H9 (cell line): ENCODE results near the gene KREMEN2. TPM values are rescaled to one million over a fixed set of nuclear protein-coding genes. Genes with fewer than 3 reads are reported as not detected.

ENCODE experiments used
- DNase-seq: peaks from one replicate; pipeline ENCODE4 v3.0.0-alpha.2; 2017
- H2AFZ ChIP-seq: one replicate; pipeline ENCODE4 v1.6.1; 2013; ENCODE audit warnings: mild to moderate bottlenecking, low read length, control low read depth, moderate library complexity
- H2AK5ac ChIP-seq: 2 replicates; pipeline ENCODE4 v1.6.1; 2013; ENCODE audit warnings: low read length, control low read depth, mixed read lengths; ENCODE audit not compliant: insufficient read length
- H2BK120ac ChIP-seq: one replicate; pipeline ENCODE4 v1.6.1; 2013; ENCODE audit warnings: low read depth, mild to moderate bottlenecking, low read length, control low read depth, inconsistent platforms; ENCODE audit not compliant: poor library complexity, severe bottlenecking
- H2BK12ac ChIP-seq: 2 replicates; pipeline ENCODE4 v1.6.1; 2013; ENCODE audit warnings: low read length, control low read depth, mixed read lengths, low read depth; ENCODE audit not compliant: insufficient read length
- H2BK15ac ChIP-seq: 2 replicates; pipeline ENCODE4 v1.6.1; 2013; ENCODE audit warnings: low read depth, low read length, control low read depth
- H2BK20ac ChIP-seq: one replicate; pipeline ENCODE4 v1.6.1; 2013; ENCODE audit warnings: low read depth, mild to moderate bottlenecking, low read length, control low read depth, inconsistent platforms; ENCODE audit not compliant: poor library complexity, severe bottlenecking
- H2BK5ac ChIP-seq: 2 replicates; pipeline ENCODE4 v1.6.1; 2013; ENCODE audit warnings: low read length, control low read depth, mixed read lengths; ENCODE audit not compliant: insufficient read length
- H3K14ac ChIP-seq: 2 replicates; pipeline ENCODE4 v1.6.1; 2013; ENCODE audit warnings: low read length, control low read depth; ENCODE audit not compliant: insufficient read depth
- H3K18ac ChIP-seq: 2 replicates; pipeline ENCODE4 v1.6.1; 2013; ENCODE audit warnings: low read depth, mild to moderate bottlenecking, mixed read lengths, low read length, control low read depth; ENCODE audit not compliant: insufficient read length
- H3K23ac ChIP-seq: 2 replicates; pipeline ENCODE4 v1.6.1; 2013; ENCODE audit warnings: low read length, control low read depth, mixed read lengths, low read depth; ENCODE audit not compliant: insufficient read length
- H3K23me2 ChIP-seq: 2 replicates; pipeline ENCODE4 v1.6.1; 2013; ENCODE audit warnings: low read depth, mild to moderate bottlenecking, mixed read lengths, low read length, control low read depth; ENCODE audit not compliant: insufficient read length, poor library complexity, severe bottlenecking
- H3K27ac ChIP-seq: 2 replicates; pipeline ENCODE4 v1.5.1; 2013; ENCODE audit warnings: low read length, control low read depth, mixed read lengths, low read depth; ENCODE audit not compliant: insufficient read length
- H3K27me3 ChIP-seq: 2 replicates; pipeline ENCODE4 v1.6.1; 2013; ENCODE audit warnings: low read length, control low read depth, inconsistent platforms; ENCODE audit not compliant: insufficient read depth
- H3K4ac ChIP-seq: 2 replicates; pipeline ENCODE4 v1.6.1; 2013; ENCODE audit warnings: low read depth, mild to moderate bottlenecking, control low read depth, inconsistent platforms, low read length, moderate library complexity
- H3K4me1 ChIP-seq: 2 replicates; pipeline ENCODE4 v1.6.1; 2013; ENCODE audit warnings: low read length, control low read depth, inconsistent platforms; ENCODE audit not compliant: insufficient read depth
- H3K4me2 ChIP-seq: 2 replicates; pipeline ENCODE4 v1.6.1; 2013; ENCODE audit warnings: low read length, control low read depth, mixed read lengths; ENCODE audit not compliant: insufficient read length, insufficient read depth
- H3K56ac ChIP-seq: 2 replicates; pipeline ENCODE4 v1.6.1; 2013; ENCODE audit warnings: low read depth, mild to moderate bottlenecking, mixed read lengths, low read length, control low read depth; ENCODE audit not compliant: insufficient read length
- H3K79me1 ChIP-seq: 2 replicates; pipeline ENCODE4 v1.6.1; 2013; ENCODE audit warnings: low read depth, mild to moderate bottlenecking, moderate library complexity, low read length, control low read depth, inconsistent platforms; ENCODE audit not compliant: insufficient read depth, poor library complexity, severe bottlenecking
- H3K79me2 ChIP-seq: 2 replicates; pipeline ENCODE4 v1.6.1; 2013; ENCODE audit warnings: low read length, control low read depth, inconsistent platforms; ENCODE audit not compliant: insufficient read depth
- H3K9ac ChIP-seq: 2 replicates; pipeline ENCODE4 v1.6.1; 2013; ENCODE audit warnings: low read length, control low read depth, mixed read lengths; ENCODE audit not compliant: insufficient read length; ENCODE audit errors: extremely low read depth
- H3K9me3 ChIP-seq: one replicate; pipeline ENCODE4 v1.6.1; 2013; ENCODE audit warnings: low read depth, low read length, inconsistent platforms; ENCODE audit not compliant: control insufficient read depth
- H3T11ph ChIP-seq: one replicate; pipeline ENCODE4 v1.6.1; 2013; ENCODE audit warnings: mild to moderate bottlenecking, low read length, control low read depth, inconsistent platforms
- H4K20me1 ChIP-seq: one replicate; pipeline ENCODE4 v1.6.1; 2013; ENCODE audit not compliant: control insufficient read depth, insufficient read length, insufficient read depth
- H4K5ac ChIP-seq: 2 replicates; pipeline ENCODE4 v1.6.1; 2013; ENCODE audit warnings: low read depth, mild to moderate bottlenecking, mixed read lengths, low read length, control low read depth; ENCODE audit not compliant: insufficient read length
- H4K8ac ChIP-seq: replicated peaks from 2 replicates; pipeline ENCODE4 v1.6.1; 2013; ENCODE audit warnings: low read length, control low read depth, mixed read lengths, low read depth; ENCODE audit not compliant: insufficient read length
- H4K91ac ChIP-seq: 2 replicates; pipeline ENCODE4 v1.6.1; 2013; ENCODE audit warnings: low read depth, mild to moderate bottlenecking, moderate library complexity, mixed read lengths, low read length, control low read depth; ENCODE audit not compliant: insufficient read length
- H3K27ac Mint-ChIP-seq, 3 experiments: 2 replicates in 2 of 3; 3 replicates in 1 of 3; pipeline ENCODE4 v1.8.0; 2020 to 2021; ENCODE audit warnings: mixed read lengths in 3 of 3, mild to moderate bottlenecking in 1 of 3, moderate library complexity in 1 of 3
- H3K27me3 Mint-ChIP-seq: 2 replicates; pipeline ENCODE4 v1.8.0; 2021; ENCODE audit warnings: low read depth, mild to moderate bottlenecking, moderate library complexity, mixed read lengths
- H3K36me3 Mint-ChIP-seq, 3 experiments: 2 replicates in 2 of 3; 3 replicates in 1 of 3; pipeline ENCODE4 v1.8.0; 2020 to 2021; ENCODE audit warnings: low read depth in 3 of 3, mixed read lengths in 3 of 3; ENCODE audit not compliant: insufficient read depth in 1 of 3
- H3K4me1 Mint-ChIP-seq, 2 experiments: 2 replicates each; pipeline ENCODE4 v1.8.0; 2020; ENCODE audit warnings: mixed read lengths in 2 of 2
- H3K4me3 Mint-ChIP-seq, 2 experiments: 2 replicates in 1 of 2; 3 replicates in 1 of 2; pipeline ENCODE4 v1.8.0; 2020 to 2021; ENCODE audit warnings: mild to moderate bottlenecking in 2 of 2, mixed read lengths in 2 of 2, moderate library complexity in 1 of 2
- H3K9me3 Mint-ChIP-seq, 2 experiments: 2 replicates in 1 of 2; 3 replicates in 1 of 2; pipeline ENCODE4 v1.8.0; 2020; ENCODE audit warnings: mild to moderate bottlenecking in 2 of 2, mixed read lengths in 2 of 2, moderate library complexity in 1 of 2
- CTCF ChIP-seq: fragments of 200-600 bp; sonication (generic); conservative IDR thresholded peaks from 3 replicates; pipeline ENCODE4 v1.8.0; 2021; ENCODE audit warnings: antibody characterized with exemption, mild to moderate bottlenecking
- WGBS: extraction: QIAGEN DNeasy Blood & Tissue Kit; methylation state at CpG from one replicate; pipeline ENCODE4 v1.1.7; 2013; ENCODE audit warnings: missing lambda C conversion rate, low lambda C conversion rate, mixed read lengths; ENCODE audit not compliant: insufficient read length; ENCODE audit errors: extremely low coverage; 5-methylcytosine and 5-hydroxymethylcytosine counted together
- total RNA-seq: library from RNA; stranded (reverse); gene quantifications from 2 replicates; pipeline ENCODE4 v1.2.1, GENCODE V29; 2021

KREMEN2 gene
- total RNA-seq, 1 experiment from 2014 or later, result 12.8 TPM

GRCh38 chr16:2967211-2967631, 3.1 kb downstream of the KREMEN2 start:
- Histone ChIP-seq H4K91ac (no peak overlapping the region), H3K9ac (no peak overlapping the region), H3K9me3 (no peaks in the 10 kb centered on the region), H3K4me1 (no peaks in the 10 kb centered on the region; the same call in 1 of the 2 replicates), H3K23me2 (peaks cover 19% of the 10 kb centered on the region), H3T11ph (no peak overlapping the region), H2BK120ac (no peak overlapping the region), H2BK5ac (no peak overlapping the region), H3K27ac (no peak overlapping the region), H3K23ac (no peak overlapping the region), H2BK20ac (no peak overlapping the region), H3K79me2 (no peaks in the 10 kb centered on the region), H3K4ac (no peak overlapping the region), H3K79me1 (no peaks in the 10 kb centered on the region), H3K56ac (no peak overlapping the region), H3K4me2 (no peak overlapping the region), H2BK12ac (no peak overlapping the region), H3K14ac (no peak overlapping the region), H4K8ac (no peak overlapping the region), H2BK15ac (no peak overlapping the region), H4K20me1 (peaks cover 3% of the 10 kb centered on the region), H2AK5ac (no peak overlapping the region), H3K27me3 (no peaks in the 10 kb centered on the region), H3K18ac (no peak overlapping the region), H4K5ac (no peak overlapping the region), H2AFZ (no peak overlapping the region)
- no peak for DNase-seq
- Mint-ChIP-seq H3K4me3 (no peak overlapping the region), H3K27ac (no peak overlapping the region), H3K4me1 (peaks cover 21 to 27% of the 10 kb centered on the region in 2 experiments), H3K9me3 (no peaks in the 10 kb centered on the region), H3K27me3 (peaks cover 25% of the 10 kb centered on the region), H3K36me3 (peaks cover 3 to 11% (median 10%) of the 10 kb centered on the region in 3 experiments; a peak in 6 of 7 replicates)
- WGBS, result no CpG with 5 or more reads among the region's 51 CpGs
- no peak for TF ChIP-seq CTCF
